D721Med (cell line): ENCODE data around the gene MRFAP1.
"Not testable (repeated sequence)": the region's sequence is repeated elsewhere in the genome, so short reads cannot be mapped to it uniquely, and the experiment has no call there.

ENCODE experiments used
- DNase-seq: peaks from one replicate; pipeline ENCODE4 v3.0.0; 2011; ENCODE audit warnings: low spot score; ENCODE audit not compliant: insufficient read length
- FAIRE-seq: peaks from 2 replicates; lab custom pipeline; 2011; peaks lifted over from hg19 to GRCh38; lab: Jason Lieb, UNC
- CTCF ChIP-seq: IDR thresholded peaks from 2 replicates; pipeline ENCODE4 v1.5.1; 2012; ENCODE audit warnings: mild to moderate bottlenecking, control low read depth; ENCODE audit not compliant: insufficient read depth; ENCODE audit errors: missing control alignments

Gene MRFAP1

GRCh38 chr4:6647169-6647568 is 6.7 kb downstream of the MRFAP1 start:
- DNase-seq (no peak), FAIRE-seq (no peak)
- TF ChIP-seq CTCF = no peak

- DNase-seq (no peak), FAIRE-seq (no peak)
- TF ChIP-seq CTCF = no peak
Observed at GRCh38 chr4:6647582-6648230, 7.2 kb downstream of the MRFAP1 start.

DNA sequence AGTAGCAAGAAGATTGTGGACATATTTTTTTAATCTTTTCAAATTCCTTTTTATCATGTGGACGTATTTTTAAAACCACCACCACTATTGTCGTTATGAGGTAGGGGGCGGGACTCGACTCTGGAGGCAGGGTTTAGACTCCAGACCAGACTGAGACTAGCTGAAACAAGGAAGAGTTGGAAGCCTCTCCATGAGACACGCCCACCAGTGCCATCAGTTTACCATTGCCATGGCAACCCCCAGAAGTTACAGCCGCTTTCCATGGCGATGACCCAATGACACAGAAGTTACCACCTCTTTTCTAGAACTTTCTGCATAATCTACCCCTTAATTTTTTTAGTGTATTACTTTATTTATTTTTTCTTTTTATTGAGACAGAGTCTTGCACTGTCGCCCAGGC is 8.7 kb downstream of the MRFAP1 start:
- FAIRE-seq = no peak
- TF ChIP-seq CTCF = no peak
- DNase-seq = no peak

DNA sequence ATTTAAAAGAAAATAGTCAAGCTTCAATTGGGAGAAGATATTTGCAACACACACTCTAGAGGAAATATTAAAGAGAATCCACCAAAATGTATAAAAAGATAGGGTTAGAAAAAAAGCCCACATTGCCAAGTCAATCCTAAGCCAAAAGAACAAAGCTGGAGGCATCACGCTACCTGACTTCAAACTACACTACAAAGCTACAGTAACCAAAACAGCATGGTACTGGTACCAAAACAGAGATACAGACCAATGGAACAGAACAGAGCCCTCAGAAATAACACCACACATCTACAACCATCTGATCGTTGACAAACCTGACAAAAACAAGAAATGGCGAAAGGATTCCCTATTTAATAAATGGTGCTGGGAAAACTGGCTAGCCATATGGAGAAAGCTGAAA is 13.7 kb downstream of the MRFAP1 start:
- not testable (repeated sequence) for DNase-seq, FAIRE-seq

- not testable (repeated sequence) for DNase-seq, FAIRE-seq
Observed at GRCh38 chr4:6655291-6655690, 14.8 kb downstream of the MRFAP1 start.

GRCh38 chr4:6655924-6656323 is 15.4 kb downstream of the MRFAP1 start:
- FAIRE-seq (no peak), DNase-seq (no peak)
- no peak for TF ChIP-seq CTCF

DNA sequence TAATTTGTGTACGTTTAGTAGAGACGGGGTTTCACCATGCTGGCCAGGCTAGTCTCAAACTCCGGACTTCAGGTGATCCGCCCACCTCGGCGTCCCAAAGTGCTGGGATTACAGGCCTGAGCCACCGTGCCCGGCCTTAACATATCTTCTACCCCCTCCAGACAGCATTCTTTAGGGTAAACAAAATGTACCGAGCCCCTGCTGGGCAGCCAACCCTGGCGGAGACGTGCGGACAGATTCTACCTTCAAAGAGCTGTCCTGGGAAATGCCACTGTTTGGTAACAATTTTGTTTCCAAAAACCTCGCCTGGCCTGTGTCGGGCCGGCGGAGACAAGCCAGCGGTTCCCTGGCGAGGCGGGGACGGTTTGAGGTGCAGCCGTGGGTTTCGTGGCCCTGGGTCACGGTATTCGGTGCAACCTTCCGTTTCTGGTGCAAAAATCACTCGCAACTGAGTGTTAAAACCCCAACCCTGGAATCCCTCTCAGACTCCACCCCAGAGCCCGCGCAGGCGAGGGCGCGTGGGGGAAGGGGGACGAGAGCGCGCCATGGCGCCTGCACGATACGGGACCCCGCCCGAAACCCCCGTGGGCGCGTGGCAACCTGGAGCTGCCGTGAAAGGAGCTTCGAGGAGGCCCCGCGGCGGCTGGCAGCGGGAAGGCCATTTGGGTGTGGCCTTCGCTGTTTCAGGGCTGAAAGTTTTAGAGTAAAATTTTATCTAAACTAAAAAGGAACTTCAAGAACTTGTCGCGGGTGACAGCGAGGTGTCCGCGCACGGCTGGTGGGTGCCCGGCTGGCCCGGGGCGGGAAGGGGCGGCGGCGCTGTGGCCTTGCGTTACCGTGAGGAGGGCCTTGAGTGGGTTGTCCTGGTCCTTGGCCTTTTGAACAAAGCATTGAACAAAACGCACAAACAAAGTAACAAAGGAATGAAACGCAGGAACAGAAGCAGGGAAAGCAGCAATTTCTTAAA is 17.0 kb downstream of the MRFAP1 start:
- no peak for FAIRE-seq

More for the DNA sequence above, 17.0 kb downstream of the MRFAP1 start:
- no peak for DNase-seq
- no peak for TF ChIP-seq CTCF
